Measurements from ENCODE around the gene GLB1L3.
"Not testable (repeated sequence)": the region's sequence is repeated elsewhere in the genome, so short reads cannot be mapped to it uniquely, and the experiment has no call there.

GLB1L3 gene

GRCh38 chr11:134317103-134317502 is 40.9 kb downstream of the GLB1L3 start:
- no peak for DNase-seq (ENCODE audit: low read depth)

- not testable (repeated sequence) for DNase-seq (ENCODE audit: low read depth)
Observed at GRCh38 chr11:134321373-134321772, 45.2 kb downstream of the GLB1L3 start.

GRCh38 chr11:134322553-134322952 is 46.4 kb downstream of the GLB1L3 start:
- DNase-seq (ENCODE audit: low read depth): no peak

GRCh38 chr11:134328433-134328832 is 52.3 kb downstream of the GLB1L3 start:
- no peak for DNase-seq (ENCODE audit: low read depth)

GRCh38 chr11:134330611-134331353 is 54.6 kb downstream of the GLB1L3 start:
- DNase-seq (ENCODE audit: low read depth): no peak

- peak; percentile 45 for DNase-seq (ENCODE audit: low read depth)
Observed at GRCh38 chr11:134331354-134332188, 55.4 kb downstream of the GLB1L3 start, which contains the start of gene GLB1L2. TSS of gene GLB1L2 (plus strand) at chr11:134331988. CDS start at chr11:134332062, 74 bp downstream.

- DNase-seq (ENCODE audit: low read depth): no peak
Observed at GRCh38 chr11:134332189-134332631, 56.0 kb downstream of the GLB1L3 start.

GRCh38 chr11:134332782-134333181 is 56.6 kb downstream of the GLB1L3 start:
- DNase-seq (ENCODE audit: low read depth): no peak

- no peak for DNase-seq (ENCODE audit: low read depth)
Observed at GRCh38 chr11:134333312-134333711, 57.1 kb downstream of the GLB1L3 start.

GRCh38 chr11:134333946-134334345 is 57.8 kb downstream of the GLB1L3 start:
- DNase-seq (ENCODE audit: low read depth): no peak

GRCh38 chr11:134334796-134335571 is 58.8 kb downstream of the GLB1L3 start:
- DNase-seq (ENCODE audit: low read depth): no peak

GRCh38 chr11:134337051-134337450 is 60.9 kb downstream of the GLB1L3 start:
- no peak for DNase-seq (ENCODE audit: low read depth)

GRCh38 chr11:134338068-134338467 is 61.9 kb downstream of the GLB1L3 start:
- DNase-seq (ENCODE audit: low read depth): no peak

- DNase-seq (ENCODE audit: low read depth): no peak
Observed at GRCh38 chr11:134338654-134339053, 62.5 kb downstream of the GLB1L3 start.

- DNase-seq (ENCODE audit: low read depth): no peak
Observed at GRCh38 chr11:134339756-134340155, 63.6 kb downstream of the GLB1L3 start.

GRCh38 chr11:134340354-134340964 is 64.3 kb downstream of the GLB1L3 start:
- DNase-seq (ENCODE audit: low read depth): no peak

- DNase-seq (ENCODE audit: low read depth): no peak
Observed at GRCh38 chr11:134341805-134342571, 65.8 kb downstream of the GLB1L3 start.

GRCh38 chr11:134342572-134343340 is 66.6 kb downstream of the GLB1L3 start:
- no peak for DNase-seq (ENCODE audit: low read depth)

- DNase-seq (ENCODE audit: low read depth): no peak
Observed at GRCh38 chr11:134343646-134344045, 67.5 kb downstream of the GLB1L3 start.
